ENCODE measurements around the gene HS3ST4.

HS3ST4 gene

DNA sequence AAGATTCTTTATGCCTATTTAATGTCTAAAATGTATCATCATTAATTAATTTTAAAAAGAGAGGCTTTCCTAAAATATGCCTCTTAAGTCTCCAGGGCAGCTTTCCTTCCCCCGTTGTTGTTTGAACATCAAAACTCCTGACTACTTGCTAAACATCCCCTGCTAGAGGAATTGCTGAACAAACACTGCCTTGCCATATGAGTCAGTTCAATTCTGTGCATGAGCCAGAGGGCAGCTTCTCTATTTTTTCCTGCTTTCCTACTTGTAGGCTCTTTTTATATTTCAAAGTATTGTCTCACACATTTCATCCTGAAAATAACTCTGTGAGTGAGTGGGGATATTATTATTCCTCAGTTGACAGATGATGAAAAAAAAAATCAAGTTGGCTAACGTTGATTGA is 143.4 kb downstream of the HS3ST4 start:
- no peak overlapping the region for H3K4me3 Mint-ChIP-seq
- H3K9me3 Mint-ChIP-seq = no peaks in the 10 kb centered on the region
- H3K27me3 Mint-ChIP-seq = peaks cover 9% of the 10 kb centered on the region
- H3K4me1 Mint-ChIP-seq = no peaks in the 10 kb centered on the region
- no peak overlapping the region for H3K27ac Mint-ChIP-seq
- no peaks in the 10 kb centered on the region for H3K36me3 Mint-ChIP-seq

DNA sequence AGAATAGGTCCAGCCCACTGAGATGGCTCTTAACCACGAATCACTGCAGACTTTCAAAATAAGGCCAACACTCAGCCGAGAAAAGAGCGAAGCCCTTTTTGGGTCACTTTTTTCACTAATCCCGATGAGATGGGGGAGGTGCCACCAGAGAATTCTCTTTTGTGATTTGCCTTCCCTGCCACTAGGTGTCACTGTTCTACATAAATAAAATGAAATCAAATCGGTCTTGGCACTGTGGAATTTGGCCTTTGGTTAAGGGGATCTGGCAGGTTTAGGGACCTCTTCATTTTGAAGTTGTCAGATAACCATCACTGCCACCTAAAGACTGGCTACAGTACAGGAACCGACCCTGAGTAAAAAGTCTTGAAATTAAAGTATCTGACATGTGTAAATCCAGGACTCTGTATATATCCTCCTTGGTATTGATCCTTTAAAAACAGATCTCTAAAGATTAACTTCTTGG is 147.0 kb downstream of the HS3ST4 start:
- Mint-ChIP-seq H3K9me3 (no peaks in the 10 kb centered on the region), H3K4me3 (no peak overlapping the region), H3K4me1 (no peaks in the 10 kb centered on the region), H3K36me3 (no peaks in the 10 kb centered on the region), H3K27ac (no peak overlapping the region), H3K27me3 (peaks cover 8% of the 10 kb centered on the region)

DNA sequence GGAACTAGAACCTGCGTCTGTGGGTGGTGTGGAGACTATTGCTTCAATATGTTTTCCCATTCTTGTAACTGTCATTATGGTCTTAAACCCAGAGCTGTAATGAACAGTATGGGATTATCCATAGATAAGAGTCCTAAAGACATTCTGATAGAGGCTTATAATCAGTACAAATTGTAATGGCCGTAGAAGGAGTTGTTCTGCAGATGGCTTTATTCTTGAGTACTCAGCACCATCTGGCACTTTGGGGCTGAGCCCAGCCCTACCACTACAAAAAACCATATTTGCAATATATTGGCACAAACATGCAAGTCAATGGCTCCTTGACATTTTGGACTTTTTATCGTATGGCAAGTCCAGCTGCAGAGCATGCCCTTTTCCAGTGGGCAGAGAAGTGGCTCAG is 150.0 kb downstream of the HS3ST4 start:
- Mint-ChIP-seq H3K27ac (no peak overlapping the region), H3K4me3 (no peak overlapping the region), H3K27me3 (peaks cover 9% of the 10 kb centered on the region), H3K9me3 (no peaks in the 10 kb centered on the region), H3K4me1 (no peaks in the 10 kb centered on the region), H3K36me3 (no peaks in the 10 kb centered on the region)

DNA sequence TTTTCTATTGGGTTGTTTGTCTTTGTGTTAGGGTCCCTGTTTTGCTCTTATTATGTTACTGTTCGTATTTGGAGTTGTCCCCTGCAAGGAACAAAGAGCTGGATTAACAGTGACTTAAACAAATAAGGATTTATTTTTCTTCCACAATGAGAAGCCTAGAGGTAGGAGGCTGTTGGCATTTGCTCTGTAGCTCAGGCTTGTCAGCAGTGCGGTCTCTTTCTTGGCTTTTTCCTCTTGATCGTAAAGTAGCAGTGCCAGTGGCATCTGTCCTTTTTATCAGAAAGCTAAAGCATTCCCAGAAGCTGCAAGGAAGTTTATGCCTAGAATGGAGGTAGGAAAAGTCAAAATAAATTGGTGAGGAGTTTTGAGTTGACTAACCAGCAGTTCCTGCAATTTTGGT is 154.1 kb downstream of the HS3ST4 start:
- no peak overlapping the region for H3K27ac Mint-ChIP-seq
- no peaks in the 10 kb centered on the region for H3K9me3 Mint-ChIP-seq
- H3K4me1 Mint-ChIP-seq = no peaks in the 10 kb centered on the region
- no peak overlapping the region for H3K4me3 Mint-ChIP-seq
- H3K27me3 Mint-ChIP-seq = peaks cover 3% of the 10 kb centered on the region
- no peaks in the 10 kb centered on the region for H3K36me3 Mint-ChIP-seq

DNA sequence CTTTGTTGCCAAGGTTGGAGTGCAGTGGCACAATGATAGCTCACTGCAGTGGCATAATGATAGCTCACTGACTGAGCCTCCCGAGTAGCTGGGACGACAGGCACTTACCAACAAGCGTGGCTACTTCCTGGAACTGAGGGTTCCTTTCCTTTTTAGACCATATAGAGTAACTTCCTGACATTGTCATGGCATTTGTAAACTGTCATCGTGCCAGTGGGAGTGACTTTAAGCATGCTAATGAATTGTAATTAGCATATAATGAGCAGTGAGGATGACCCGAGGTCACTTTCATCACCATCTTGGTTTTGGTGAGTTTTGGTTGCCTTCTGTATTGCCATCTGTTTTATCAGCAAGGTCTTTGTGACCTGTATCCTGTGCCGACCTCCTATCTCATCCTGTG is 162.4 kb downstream of the HS3ST4 start:
- Mint-ChIP-seq H3K27ac (no peak overlapping the region), H3K4me3 (no peak overlapping the region), H3K36me3 (no peaks in the 10 kb centered on the region), H3K4me1 (no peaks in the 10 kb centered on the region), H3K27me3 (peaks cover 19% of the 10 kb centered on the region), H3K9me3 (no peaks in the 10 kb centered on the region)

DNA sequence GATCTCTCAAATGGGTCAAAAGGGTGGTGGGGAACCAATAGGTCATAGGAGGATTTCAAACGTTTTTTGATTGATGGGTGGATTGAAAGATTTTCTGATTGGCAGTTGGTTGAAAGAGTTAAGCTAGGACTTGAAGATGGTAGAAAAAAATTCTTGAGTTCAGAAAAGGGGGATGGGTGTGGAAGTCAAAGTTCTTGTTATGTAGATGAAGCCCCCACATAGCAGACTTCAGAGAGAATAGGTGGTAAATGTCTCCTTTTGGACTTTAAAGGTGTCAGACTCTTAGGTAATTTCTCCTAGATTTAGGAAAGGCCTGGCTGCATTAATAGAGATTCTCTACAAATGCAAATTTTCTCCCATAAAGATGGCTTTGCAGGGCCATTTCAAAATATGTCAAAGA is 163.3 kb downstream of the HS3ST4 start:
- no peaks in the 10 kb centered on the region for H3K36me3 Mint-ChIP-seq
- peaks cover 23% of the 10 kb centered on the region for H3K27me3 Mint-ChIP-seq
- no peaks in the 10 kb centered on the region for H3K4me1 Mint-ChIP-seq
- no peaks in the 10 kb centered on the region for H3K9me3 Mint-ChIP-seq
- no peak overlapping the region for H3K4me3 Mint-ChIP-seq
- no peak overlapping the region for H3K27ac Mint-ChIP-seq

DNA sequence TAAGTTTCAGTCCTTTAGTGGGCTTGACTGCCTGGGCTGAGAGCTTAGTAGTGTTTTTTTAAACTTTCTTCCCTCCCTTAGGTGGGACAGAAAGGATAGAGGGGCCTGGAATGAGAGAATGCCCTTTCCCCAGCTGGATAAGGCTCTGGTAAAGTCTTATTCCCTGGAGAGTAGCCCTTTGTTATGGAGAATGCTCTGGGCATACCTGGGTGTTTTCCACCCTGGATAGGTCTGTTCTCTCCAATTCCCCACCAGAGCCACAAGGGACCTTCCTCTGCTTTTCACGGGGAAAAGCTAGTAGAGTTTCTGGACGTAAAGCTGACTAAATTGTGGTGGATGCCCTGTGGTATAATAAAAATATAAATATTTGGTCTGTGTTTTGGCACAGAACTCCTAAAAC is 164.1 kb downstream of the HS3ST4 start:
- H3K36me3 Mint-ChIP-seq = no peaks in the 10 kb centered on the region
- H3K4me3 Mint-ChIP-seq = no peak overlapping the region
- no peak overlapping the region for H3K27ac Mint-ChIP-seq
- no peaks in the 10 kb centered on the region for H3K9me3 Mint-ChIP-seq
- H3K4me1 Mint-ChIP-seq = no peaks in the 10 kb centered on the region
- H3K27me3 Mint-ChIP-seq = peaks cover 23% of the 10 kb centered on the region

DNA sequence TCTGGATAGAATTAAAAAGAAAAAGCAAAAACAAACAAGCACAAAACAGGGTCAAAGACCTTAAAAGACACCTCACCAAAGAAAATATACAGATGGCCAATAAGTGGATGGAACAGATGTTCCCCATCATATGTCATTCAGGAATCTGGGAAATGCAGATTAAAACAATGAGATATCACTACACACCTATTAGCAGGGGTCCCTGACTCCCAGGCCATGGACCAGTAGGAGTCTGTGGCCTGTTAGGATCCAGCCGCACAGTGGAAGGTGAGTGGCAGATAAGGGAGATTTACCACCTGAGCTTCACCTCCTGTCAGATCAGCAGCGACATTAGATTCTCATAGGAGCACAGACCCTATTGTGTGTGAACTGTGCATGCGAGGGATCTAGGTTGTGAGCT is 167.9 kb downstream of the HS3ST4 start:
- Mint-ChIP-seq H3K36me3 (peaks cover 1% of the 10 kb centered on the region), H3K4me1 (no peaks in the 10 kb centered on the region), H3K27me3 (peaks cover 24% of the 10 kb centered on the region), H3K27ac (no peak overlapping the region), H3K4me3 (no peak overlapping the region), H3K9me3 (peaks cover 5% of the 10 kb centered on the region)

DNA sequence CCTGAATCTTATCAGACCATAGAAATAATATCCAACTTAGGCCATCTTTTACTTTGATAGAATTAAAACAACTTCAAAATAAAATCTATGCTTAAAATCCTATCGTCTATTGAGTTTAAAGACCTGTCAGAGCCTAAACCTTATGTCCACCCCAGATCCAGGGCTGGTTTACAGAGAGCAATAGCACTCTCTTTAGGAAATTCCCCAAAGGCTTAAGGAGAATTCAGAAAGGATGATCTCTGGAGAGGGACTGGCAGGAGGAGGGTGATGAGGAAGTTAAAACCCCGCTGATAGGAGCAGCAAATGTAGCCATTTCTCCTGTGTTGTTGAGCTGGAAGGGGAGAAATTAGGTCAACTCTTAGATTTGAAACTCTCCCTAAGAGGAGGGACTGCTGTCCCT is 175.3 kb downstream of the HS3ST4 start:
- peaks cover 9% of the 10 kb centered on the region for H3K9me3 Mint-ChIP-seq
- no peak overlapping the region for H3K4me3 Mint-ChIP-seq
- H3K27me3 Mint-ChIP-seq = peaks cover 11% of the 10 kb centered on the region

DNA sequence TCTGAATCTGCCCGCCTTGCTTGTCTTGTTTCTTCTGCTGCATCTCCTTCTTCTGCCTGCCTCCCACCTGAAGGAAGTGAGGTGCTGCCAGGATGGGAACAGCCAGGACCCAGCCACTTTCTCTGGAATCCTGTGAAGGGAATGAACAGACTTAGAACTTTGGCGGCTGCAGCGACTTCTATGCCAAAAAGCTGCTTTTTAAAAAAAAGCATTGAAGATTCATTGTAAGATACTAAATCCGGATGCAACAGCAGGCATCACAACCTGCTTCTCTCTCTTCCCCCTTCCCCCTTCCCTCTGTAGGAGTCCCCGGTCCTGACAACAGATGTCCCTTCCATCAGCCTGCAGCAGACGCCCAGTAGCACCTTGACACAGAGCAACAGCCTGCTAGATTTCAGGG is 176.3 kb downstream of the HS3ST4 start:
- Mint-ChIP-seq H3K4me1 (no peaks in the 10 kb centered on the region), H3K27ac (no peak overlapping the region), H3K36me3 (peaks cover 1% of the 10 kb centered on the region), H3K27me3 (peaks cover 13% of the 10 kb centered on the region), H3K9me3 (peaks cover 9% of the 10 kb centered on the region), H3K4me3 (no peak overlapping the region)

More for the DNA sequence above, 175.3 kb downstream of the HS3ST4 start:
- Mint-ChIP-seq H3K27ac (no peak overlapping the region), H3K36me3 (peaks cover 1% of the 10 kb centered on the region), H3K4me1 (no peaks in the 10 kb centered on the region)

DNA sequence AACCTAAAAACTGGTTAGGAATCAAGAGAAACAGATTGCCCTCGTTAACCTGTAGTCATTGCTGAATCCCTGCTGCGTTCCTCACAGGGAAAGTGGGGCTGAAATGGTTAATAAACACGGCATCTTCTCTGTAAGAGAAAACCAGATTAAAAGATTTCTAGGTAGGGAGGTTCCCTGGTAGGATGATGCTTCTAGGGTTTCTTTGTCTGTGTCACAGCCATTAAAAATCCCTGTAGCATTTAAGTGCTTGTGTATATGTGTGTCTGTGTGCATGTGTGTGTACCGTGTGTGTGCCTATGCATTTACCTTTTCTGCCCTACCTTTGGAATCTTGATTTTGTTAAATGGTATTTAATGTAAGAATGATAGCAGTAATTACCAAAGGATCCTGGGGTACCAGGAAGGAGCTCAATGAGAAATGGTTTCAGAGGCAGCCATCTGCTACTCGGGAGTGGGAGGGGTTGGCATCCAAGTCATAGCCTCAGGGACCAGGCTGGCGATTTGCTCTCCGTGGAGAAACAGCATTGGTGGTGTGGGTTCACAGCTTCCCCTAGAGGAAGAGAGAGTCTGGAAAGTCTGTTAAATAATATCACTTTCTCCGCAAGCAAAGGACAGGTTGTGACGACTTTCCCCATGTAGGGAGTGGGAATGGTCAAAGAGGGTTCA is 177.1 kb downstream of the HS3ST4 start:
- no peak overlapping the region for H3K27ac Mint-ChIP-seq
- H3K9me3 Mint-ChIP-seq = peaks cover 7% of the 10 kb centered on the region
- peaks cover 1% of the 10 kb centered on the region for H3K36me3 Mint-ChIP-seq
- no peaks in the 10 kb centered on the region for H3K4me1 Mint-ChIP-seq
- H3K4me3 Mint-ChIP-seq = no peak overlapping the region
- H3K27me3 Mint-ChIP-seq = peaks cover 10% of the 10 kb centered on the region

DNA sequence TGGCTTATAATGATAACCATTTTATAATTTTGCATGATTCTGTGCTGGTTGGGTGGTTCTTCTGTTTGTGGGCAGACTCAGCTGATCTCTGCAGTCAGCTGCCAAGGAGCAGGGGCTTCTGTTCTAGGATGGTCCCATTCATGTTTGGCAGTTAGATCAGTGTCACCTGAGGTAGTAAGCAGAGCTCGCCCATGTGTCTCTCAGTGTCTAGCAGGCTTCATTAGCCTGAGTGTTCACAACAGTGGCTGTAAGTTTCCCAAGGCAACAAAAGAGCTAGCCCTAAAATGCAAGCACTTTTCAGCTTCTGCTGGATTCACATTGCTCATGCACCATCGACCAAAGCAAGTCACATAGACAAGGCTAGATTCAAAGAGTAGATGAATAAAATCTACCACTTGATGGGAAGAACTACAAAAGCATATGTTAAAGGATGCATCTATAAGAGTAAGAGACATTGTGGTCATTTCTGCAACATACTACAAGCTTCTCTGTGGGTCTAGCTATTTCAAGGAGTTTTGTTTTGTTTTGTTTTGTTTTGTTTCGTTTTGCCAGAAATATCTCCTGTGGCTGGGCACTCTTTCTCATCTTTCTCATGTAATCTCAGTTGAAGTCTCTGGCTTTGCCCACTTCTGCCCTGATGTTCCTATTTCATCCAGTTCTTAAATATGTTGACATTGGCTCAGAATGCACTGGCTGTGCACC is 180.8 kb downstream of the HS3ST4 start:
- no peaks in the 10 kb centered on the region for H3K4me1 Mint-ChIP-seq
- no peak overlapping the region for H3K27ac Mint-ChIP-seq
- H3K9me3 Mint-ChIP-seq = no peaks in the 10 kb centered on the region
- no peak overlapping the region for H3K4me3 Mint-ChIP-seq
- peaks cover 8% of the 10 kb centered on the region for H3K27me3 Mint-ChIP-seq
- H3K36me3 Mint-ChIP-seq = no peaks in the 10 kb centered on the region

DNA sequence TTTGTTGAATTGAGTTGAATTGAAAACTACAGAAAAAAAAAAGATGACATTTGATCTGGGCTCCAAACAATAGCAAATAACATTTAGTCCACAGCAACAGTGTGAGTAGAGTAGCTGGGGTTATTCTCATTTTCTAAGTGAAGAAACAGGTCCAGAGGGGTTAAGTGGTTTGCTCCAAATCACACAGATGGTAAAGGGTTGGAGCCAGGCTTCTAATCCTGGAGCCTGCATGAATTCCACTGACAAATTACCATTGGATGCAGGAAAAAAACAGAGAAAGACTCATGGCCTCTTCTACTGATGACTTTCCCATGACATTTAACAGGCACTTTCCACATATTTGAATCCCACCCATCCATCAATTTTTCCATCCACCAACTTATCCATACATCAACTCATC is 182.4 kb downstream of the HS3ST4 start:
- H3K4me1 Mint-ChIP-seq = no peaks in the 10 kb centered on the region
- no peaks in the 10 kb centered on the region for H3K36me3 Mint-ChIP-seq
- H3K27me3 Mint-ChIP-seq = peaks cover 9% of the 10 kb centered on the region
- H3K4me3 Mint-ChIP-seq = no peak overlapping the region
- H3K27ac Mint-ChIP-seq = no peak overlapping the region
- H3K9me3 Mint-ChIP-seq = no peaks in the 10 kb centered on the region

DNA sequence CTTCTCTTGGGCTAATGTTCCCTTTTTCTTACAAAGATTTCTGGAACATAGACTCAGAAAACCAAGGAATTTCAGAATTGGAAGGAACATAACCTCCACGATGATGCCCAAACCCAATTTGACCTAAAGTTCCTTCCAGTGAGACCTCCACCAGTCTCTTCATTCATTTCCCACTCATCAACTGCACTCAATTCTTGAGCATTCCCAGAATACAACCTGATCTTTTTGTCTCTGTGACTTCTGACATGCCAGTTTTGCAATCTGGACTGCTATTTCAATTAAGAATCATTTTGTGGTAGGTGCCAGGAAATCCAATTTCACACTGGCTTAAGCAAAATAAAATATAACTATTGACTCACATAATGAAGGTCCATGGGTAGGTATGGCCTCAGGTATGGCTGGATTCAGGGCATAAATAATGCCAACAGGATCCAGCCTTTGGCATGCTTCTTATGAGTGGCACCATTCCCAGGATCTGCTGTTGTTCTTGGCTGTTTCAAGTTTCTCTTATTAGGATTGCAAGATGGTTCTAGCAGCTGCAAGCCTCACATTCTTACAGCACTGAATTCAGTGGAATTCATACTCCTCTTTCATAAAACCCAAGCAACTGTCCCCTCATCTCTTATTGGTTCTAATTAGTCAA is 184.3 kb downstream of the HS3ST4 start:
- Mint-ChIP-seq H3K4me3 (no peak overlapping the region), H3K36me3 (no peaks in the 10 kb centered on the region), H3K27me3 (peaks cover 12% of the 10 kb centered on the region)

DNA sequence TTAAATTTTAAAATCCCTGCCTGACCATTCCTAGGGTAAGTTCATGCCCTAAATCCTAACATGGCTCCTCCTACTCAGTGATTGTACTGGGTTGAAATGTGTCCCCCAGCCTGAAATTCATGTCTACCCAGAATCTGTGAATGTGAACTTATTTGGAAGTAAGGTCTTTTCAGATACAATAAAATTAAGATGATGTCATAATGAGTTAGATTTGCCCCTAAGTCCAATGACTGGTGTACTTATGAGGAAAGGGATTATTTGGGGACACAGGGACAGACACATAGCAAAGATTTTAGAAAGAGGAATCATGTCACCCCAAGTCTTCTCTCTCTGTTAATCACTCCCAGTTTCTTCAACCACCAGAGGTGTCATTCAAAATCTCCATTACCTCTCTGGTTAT is 185.3 kb downstream of the HS3ST4 start:
- H3K4me1 Mint-ChIP-seq = no peaks in the 10 kb centered on the region
- H3K4me3 Mint-ChIP-seq = no peak overlapping the region
- peaks cover 12% of the 10 kb centered on the region for H3K27me3 Mint-ChIP-seq
- no peaks in the 10 kb centered on the region for H3K9me3 Mint-ChIP-seq
- H3K36me3 Mint-ChIP-seq = no peaks in the 10 kb centered on the region
- H3K27ac Mint-ChIP-seq = no peak overlapping the region

More for the DNA sequence above, 184.3 kb downstream of the HS3ST4 start:
- Mint-ChIP-seq H3K9me3 (no peaks in the 10 kb centered on the region), H3K27ac (no peak overlapping the region), H3K4me1 (no peaks in the 10 kb centered on the region)

DNA sequence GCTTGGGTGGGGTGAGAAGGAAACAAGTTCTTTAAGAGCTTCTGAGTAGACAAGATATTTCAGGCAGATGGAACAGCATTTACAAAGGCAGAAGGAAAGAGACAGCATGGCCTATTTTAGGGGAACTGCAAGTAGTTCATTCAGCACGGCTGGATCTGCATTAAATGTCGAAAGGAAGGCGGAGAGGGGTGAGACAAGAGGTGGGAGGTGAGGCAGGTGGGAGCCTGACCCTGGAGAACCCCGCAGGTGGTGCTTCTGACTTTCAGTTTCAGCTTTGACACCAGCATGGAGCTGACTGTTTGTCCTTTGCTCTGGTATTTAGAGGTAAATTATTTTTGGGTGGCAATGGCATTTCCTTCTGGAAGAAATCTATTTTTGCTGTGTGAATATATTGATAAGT is 194.8 kb downstream of the HS3ST4 start:
- no peak overlapping the region for H3K27ac Mint-ChIP-seq
- H3K27me3 Mint-ChIP-seq = peaks cover 3% of the 10 kb centered on the region
- no peak overlapping the region for H3K4me3 Mint-ChIP-seq

More for the DNA sequence above, 194.8 kb downstream of the HS3ST4 start:
- peaks cover 7% of the 10 kb centered on the region for H3K9me3 Mint-ChIP-seq
- H3K36me3 Mint-ChIP-seq = no peaks in the 10 kb centered on the region
- no peaks in the 10 kb centered on the region for H3K4me1 Mint-ChIP-seq

Measured in activated naive CD4-positive, alpha-beta T cell treated with anti-CD3 and anti-CD28 coated beads, Interleukin-2, amount 50 U/mL, for 24 hours (primary cell).